ENCODE measurements around the gene AASS. TPM values are rescaled to one million over a fixed set of nuclear protein-coding genes. Genes with fewer than 3 reads are reported as not detected.

Gene AASS
- total RNA-seq, 6 experiments from 2014 or later = 23.6 to 83.0 (median 39.0) TPM

DNA sequence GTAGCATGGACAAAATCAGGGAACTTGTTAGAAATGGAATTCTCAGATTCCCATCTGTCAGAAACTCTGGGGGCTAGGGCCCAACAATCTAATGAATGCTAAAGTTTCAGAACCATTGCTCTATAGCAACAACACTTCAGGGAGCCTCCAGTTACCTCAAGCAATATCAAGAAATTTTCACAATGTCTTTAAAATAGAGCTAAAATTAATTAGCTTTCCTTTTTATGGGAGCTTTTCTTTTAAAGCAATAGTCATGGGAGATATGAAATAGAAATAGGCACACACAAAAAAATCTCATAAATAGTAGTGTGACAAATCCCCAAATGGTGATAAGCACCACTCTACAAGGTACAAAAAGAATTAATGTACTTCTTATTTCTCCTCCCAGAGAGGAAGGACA, 80.9 kb downstream of the AASS start:
- intact Hi-C loops (cut with DNase I) = no loop called here
- H3K4me3 ChIP-seq = no peak overlapping the region
- H3K9me3 ChIP-seq = no peaks in the 10 kb centered on the region
- ATAC-seq (no peak), DNase-seq (no peak)
- H3K36me3 ChIP-seq = no peaks in the 10 kb centered on the region
- TF ChIP-seq POLR2A (IDR thresholded peaks at IDR 0.05) = no peak
- TF ChIP-seq, protein P1, sequence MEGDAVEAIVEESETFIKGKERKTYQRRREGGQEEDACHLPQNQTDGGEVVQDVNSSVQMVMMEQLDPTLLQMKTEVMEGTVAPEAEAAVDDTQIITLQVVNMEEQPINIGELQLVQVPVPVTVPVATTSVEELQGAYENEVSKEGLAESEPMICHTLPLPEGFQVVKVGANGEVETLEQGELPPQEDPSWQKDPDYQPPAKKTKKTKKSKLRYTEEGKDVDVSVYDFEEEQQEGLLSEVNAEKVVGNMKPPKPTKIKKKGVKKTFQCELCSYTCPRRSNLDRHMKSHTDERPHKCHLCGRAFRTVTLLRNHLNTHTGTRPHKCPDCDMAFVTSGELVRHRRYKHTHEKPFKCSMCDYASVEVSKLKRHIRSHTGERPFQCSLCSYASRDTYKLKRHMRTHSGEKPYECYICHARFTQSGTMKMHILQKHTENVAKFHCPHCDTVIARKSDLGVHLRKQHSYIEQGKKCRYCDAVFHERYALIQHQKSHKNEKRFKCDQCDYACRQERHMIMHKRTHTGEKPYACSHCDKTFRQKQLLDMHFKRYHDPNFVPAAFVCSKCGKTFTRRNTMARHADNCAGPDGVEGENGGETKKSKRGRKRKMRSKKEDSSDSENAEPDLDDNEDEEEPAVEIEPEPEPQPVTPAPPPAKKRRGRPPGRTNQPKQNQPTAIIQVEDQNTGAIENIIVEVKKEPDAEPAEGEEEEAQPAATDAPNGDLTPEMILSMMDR (IDR thresholded peaks at IDR 0.05) = no peak
- H3K27me3 ChIP-seq = no peaks in the 10 kb centered on the region
- H3K27ac ChIP-seq = no peak overlapping the region
- no peaks in the 10 kb centered on the region for H3K4me1 ChIP-seq

- TF ChIP-seq POLR2A (IDR thresholded peaks at IDR 0.05) = no peak
- TF ChIP-seq, protein P1 (IDR thresholded peaks at IDR 0.05) = no peak
- Histone ChIP-seq H3K4me3 (no peak overlapping the region), H3K36me3 (no peaks in the 10 kb centered on the region), H3K27me3 (no peaks in the 10 kb centered on the region), H3K4me1 (no peaks in the 10 kb centered on the region), H3K9me3 (no peaks in the 10 kb centered on the region), H3K27ac (no peak overlapping the region)
- intact Hi-C loops (cut with DNase I) = no loop called here
- DNase-seq = no peak
- WGBS (ENCODE audit: insufficient coverage, low coverage, low lambda C conversion rate, missing lambda C conversion rate) = 52% methylated on average over 4 of the region's 4 CpGs
- no peak for ATAC-seq
These were observed 84.5 kb downstream of the AASS start for GRCh38 chr7:122059542-122059941.

DNA sequence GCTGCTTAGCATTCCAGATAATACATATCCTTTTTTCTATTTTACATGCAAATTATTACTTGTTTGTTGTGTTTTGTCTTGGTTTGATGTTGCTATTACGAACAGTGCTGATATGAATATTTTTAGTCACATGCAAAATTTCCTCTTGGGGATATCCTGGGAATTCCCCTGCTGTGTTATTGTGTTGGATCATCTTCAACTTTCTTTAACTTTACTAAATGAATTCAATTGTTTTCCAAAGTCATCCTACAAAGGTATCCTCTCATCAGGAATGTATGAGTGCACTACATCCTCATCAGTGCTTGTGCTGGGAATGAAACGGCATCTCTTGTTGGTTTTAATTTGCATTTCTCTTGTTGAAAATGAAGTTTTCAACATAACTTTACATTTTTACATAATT, 87.1 kb downstream of the AASS start:
- WGBS (ENCODE audit: insufficient coverage, low coverage, low lambda C conversion rate, missing lambda C conversion rate) = 65% methylated on average over 2 of the region's 2 CpGs
- Histone ChIP-seq H3K27ac (no peak overlapping the region), H3K4me3 (no peak overlapping the region), H3K9me3 (no peaks in the 10 kb centered on the region), H3K4me1 (no peaks in the 10 kb centered on the region), H3K36me3 (no peaks in the 10 kb centered on the region), H3K27me3 (no peaks in the 10 kb centered on the region)
- ATAC-seq = no peak
- TF ChIP-seq, protein P1 (IDR thresholded peaks at IDR 0.05) = no peak
- no peak for TF ChIP-seq POLR2A (IDR thresholded peaks at IDR 0.05)
- intact Hi-C loops (cut with DNase I) = no loop called here
- DNase-seq = no peak

GRCh38 chr7:122055073-122055472, 89.0 kb downstream of the AASS start:
- no peak for DNase-seq
- no peak overlapping the region for H3K27ac ChIP-seq
- intact Hi-C loops (cut with DNase I) = no loop called here
- no peak for ATAC-seq
- no peaks in the 10 kb centered on the region for H3K27me3 ChIP-seq
- H3K4me3 ChIP-seq = no peak overlapping the region
- no peak for TF ChIP-seq POLR2A (IDR thresholded peaks at IDR 0.05)
- TF ChIP-seq, protein P1 (IDR thresholded peaks at IDR 0.05) = no peak
- H3K4me1 ChIP-seq = no peaks in the 10 kb centered on the region
- no peaks in the 10 kb centered on the region for H3K36me3 ChIP-seq
- no peaks in the 10 kb centered on the region for H3K9me3 ChIP-seq
- 39% methylated on average over 1 of the region's 1 CpG for WGBS (ENCODE audit: insufficient coverage, low coverage, low lambda C conversion rate, missing lambda C conversion rate)

- WGBS (ENCODE audit: insufficient coverage, low coverage, low lambda C conversion rate, missing lambda C conversion rate) = 69% methylated on average over 1 of the region's 1 CpG
- no peak overlapping the region for H3K4me3 ChIP-seq
- TF ChIP-seq, protein P1 (IDR thresholded peaks at IDR 0.05) = no peak
- no peak for TF ChIP-seq POLR2A (IDR thresholded peaks at IDR 0.05)
- ATAC-seq = no peak
- no peaks in the 10 kb centered on the region for H3K27me3 ChIP-seq
- intact Hi-C loops (cut with DNase I) = no loop called here
- no peaks in the 10 kb centered on the region for H3K9me3 ChIP-seq
- H3K36me3 ChIP-seq = no peaks in the 10 kb centered on the region
- no peaks in the 10 kb centered on the region for H3K4me1 ChIP-seq
- no peak overlapping the region for H3K27ac ChIP-seq
- no peak for DNase-seq
These were observed 89.7 kb downstream of the AASS start for GRCh38 chr7:122054393-122054792.
